IMR-90 (cell line): ENCODE measurements around the gene NELL1. TPM values are rescaled to one million over a fixed set of nuclear protein-coding genes. Genes with fewer than 3 reads are reported as not detected.

Experiments used
- ATAC-seq: fragments of 200-7000 bp; cut with Tn5 transposase; 2 replicates; pipeline ENCODE4 v1.9.1; 2020; ENCODE audit warnings: low read depth, mild to moderate bottlenecking, moderate library complexity
- BruUV-seq: library from RNA; stranded (reverse); fragments of 400-500 nt; replicated peaks from 2 replicates; lab custom pipeline; 2021; lab: Mats Ljungman, UMichigan
- CTCF ChIA-PET: fragments of 300-600 bp; formaldehyde crosslinking; extraction: SDS; loops from one replicate; lab custom pipeline; 2021; ENCODE audit warnings: antibody characterized with exemption; lab: Yijun Ruan, JAX
- POLR2A ChIA-PET: fragments of 300-600 bp; sonication (Branson Sonifier 250); formaldehyde crosslinking; loops from one replicate; lab custom pipeline; 2022; ENCODE audit warnings: antibody characterized with exemption; ENCODE audit not compliant: unreplicated experiment; lab: Charles Lee
- DNase-seq: peaks from one replicate; pipeline ENCODE4 v3.0.0; 2013
- H2AFZ ChIP-seq: replicated peaks from 2 replicates; pipeline ENCODE3; 2013; ENCODE audit warnings: low read length, mild to moderate bottlenecking; ENCODE audit not compliant: poor library complexity
- H2AK5ac ChIP-seq: 2 replicates; pipeline ENCODE4 v1.6.1; 2013; ENCODE audit warnings: low read depth, low read length, inconsistent platforms
- H2AK9ac ChIP-seq: replicated peaks from 2 replicates; pipeline ENCODE3; 2013; ENCODE audit warnings: mild to moderate bottlenecking, low read depth, low read length, moderate library complexity; ENCODE audit not compliant: poor library complexity
- H2BK120ac ChIP-seq: 2 replicates; pipeline ENCODE4 v1.6.1; 2013; ENCODE audit warnings: low read depth, low read length, inconsistent platforms
- H2BK15ac ChIP-seq: 3 replicates; pipeline ENCODE4 v1.6.1; 2013; ENCODE audit warnings: low read depth, low read length, inconsistent platforms
- H2BK20ac ChIP-seq: 2 replicates; pipeline ENCODE4 v1.6.1; 2013; ENCODE audit warnings: low read depth, mild to moderate bottlenecking, inconsistent platforms, low read length, moderate library complexity
- H2BK5ac ChIP-seq: 2 replicates; pipeline ENCODE4 v1.6.1; 2013; ENCODE audit warnings: mild to moderate bottlenecking, low read depth, low read length, inconsistent platforms; ENCODE audit not compliant: poor library complexity, severe bottlenecking
- H3K14ac ChIP-seq: replicated peaks from 2 replicates; pipeline ENCODE4 v1.6.1; 2013; ENCODE audit warnings: low read depth, low read length, inconsistent platforms
- H3K18ac ChIP-seq: 2 replicates; pipeline ENCODE4 v1.6.1; 2013; ENCODE audit warnings: low read depth, low read length, control low read depth
- H3K23ac ChIP-seq: 2 replicates; pipeline ENCODE4 v1.6.1; 2013; ENCODE audit warnings: low read depth, low read length, inconsistent platforms
- H3K27ac ChIP-seq: 2 replicates; pipeline ENCODE4 v1.5.1; 2013; ENCODE audit warnings: mild to moderate bottlenecking, control low read depth, low read length; ENCODE audit not compliant: insufficient read depth
- H3K27me3 ChIP-seq: 2 replicates; pipeline ENCODE4 v1.6.1; 2013; ENCODE audit warnings: low read length; ENCODE audit not compliant: control insufficient read depth, insufficient read depth
- H3K36me3 ChIP-seq: 2 replicates; pipeline ENCODE4 v1.6.1; 2013; ENCODE audit warnings: low read length, mixed read lengths; ENCODE audit not compliant: control insufficient read depth, insufficient read depth
- H3K4ac ChIP-seq: 2 replicates; pipeline ENCODE4 v1.6.1; 2013; ENCODE audit warnings: low read depth, low read length, inconsistent platforms
- H3K4me1 ChIP-seq: 2 replicates; pipeline ENCODE4 v1.6.1; 2013; ENCODE audit warnings: low read length, mixed read lengths; ENCODE audit not compliant: control insufficient read depth, insufficient read depth
- H3K4me2 ChIP-seq: 2 replicates; pipeline ENCODE4 v1.6.1; 2013; ENCODE audit warnings: low read depth, mild to moderate bottlenecking, control low read depth, low read length, moderate library complexity
- H3K4me3 ChIP-seq: 2 replicates; pipeline ENCODE4 v1.5.1; 2013; ENCODE audit warnings: low read depth, mild to moderate bottlenecking, control low read depth, low read length, moderate library complexity; ENCODE audit not compliant: insufficient read depth
- H3K56ac ChIP-seq: 2 replicates; pipeline ENCODE4 v1.6.1; 2013; ENCODE audit warnings: low read length, inconsistent platforms; ENCODE audit not compliant: insufficient read depth; ENCODE audit errors: extremely low read depth
- H3K79me1 ChIP-seq, 2 experiments: 2 replicates each; pipeline ENCODE4 v1.6.1; 2013; ENCODE audit warnings: low read length in 2 of 2, inconsistent platforms in 1 of 2, low read depth in 1 of 2
- H3K9ac ChIP-seq: 2 replicates; pipeline ENCODE4 v1.6.1; 2013; ENCODE audit warnings: low read depth, low read length, control low read depth
- H3K9me1 ChIP-seq: 2 replicates; pipeline ENCODE4 v1.6.1; 2013; ENCODE audit warnings: low read length, inconsistent platforms; ENCODE audit not compliant: insufficient read depth
- H3K9me3 ChIP-seq: 2 replicates; pipeline ENCODE4 v1.6.1; 2013; ENCODE audit warnings: low read length; ENCODE audit not compliant: control insufficient read depth, insufficient read depth
- H4K20me1 ChIP-seq: 2 replicates; pipeline ENCODE4 v1.6.1; 2013; ENCODE audit warnings: low read length, inconsistent platforms; ENCODE audit not compliant: insufficient read depth
- H4K5ac ChIP-seq: 2 replicates; pipeline ENCODE4 v1.6.1; 2013; ENCODE audit warnings: mild to moderate bottlenecking, low read depth, low read length, control low read depth
- H4K8ac ChIP-seq, 2 experiments: 2 replicates each; pipeline ENCODE4 v1.6.1; 2013; ENCODE audit warnings: low read depth in 2 of 2, low read length in 2 of 2, control low read depth in 1 of 2, inconsistent platforms in 1 of 2
- H4K91ac ChIP-seq: 2 replicates; pipeline ENCODE4 v1.6.1; 2013; ENCODE audit warnings: low read depth, low read length, inconsistent platforms; ENCODE audit not compliant: insufficient read depth
- CHD1 ChIP-seq: IDR thresholded peaks from 2 replicates; pipeline ENCODE4 v1.6.1; 2012; ENCODE audit warnings: low read depth, low read length, improper control_type of control experiment
- MAFK ChIP-seq: IDR thresholded peaks from 2 replicates; pipeline ENCODE4 v1.6.1; 2012; ENCODE audit warnings: low read depth, low read length, improper control_type of control experiment
- RAD21 ChIP-seq: IDR thresholded peaks from 2 replicates; pipeline ENCODE4 v1.6.1; 2012; ENCODE audit warnings: low read length, improper control_type of control experiment
- SMC3 ChIP-seq: fragments of 150-350 bp; IDR thresholded peaks from 2 replicates; pipeline ENCODE4 v1.6.1; 2016; ENCODE audit warnings: low read depth, mild to moderate bottlenecking, antibody characterized with exemption, low read length, moderate library complexity
- WGBS, 2 experiments: methylation state at CpG; one replicate each; pipeline versions ENCODE4 v1.1.5 to v1.1.7; 2013; ENCODE audit warnings: missing lambda C conversion rate in 2 of 2; ENCODE audit not compliant: insufficient read length in 1 of 2; ENCODE audit errors: extremely low coverage in 2 of 2; 5-methylcytosine and 5-hydroxymethylcytosine counted together
- dilution Hi-C: fragments of 300-500 bp; cut with HindIII; formaldehyde crosslinking; loops from one replicate; pipeline ENCODE4 v1.14.3; 2018; ENCODE audit warnings: low sequenced_read_pairs; ENCODE audit not compliant: unreplicated experiment
- in situ Hi-C: fragments of 300-500 bp; cut with MboI; formaldehyde crosslinking; loops from 3 replicates; pipeline ENCODE4 v1.14.3; 2019; ENCODE audit warnings: low sequenced_read_pairs, inconsistent platforms, mixed read lengths
- intact Hi-C: fragments of 100-400 bp; cut with micrococcal nuclease; formaldehyde crosslinking; loops from 2 replicates; pipeline ENCODE4 v1.10.0; 2022
- polyA plus RNA-seq, 3 experiments: library from polyadenylated mRNA; depleted of rRNA; stranded (reverse); fragments of >200 nt; gene quantifications; 2 replicates each; pipeline ENCODE4 v1.2.3, GENCODE V29; 2012; ENCODE audit warnings: low replicate concordance in 1 of 3
- total RNA-seq: library from RNA; depleted of rRNA; stranded (reverse); fragments of >200 nt; gene quantifications from 2 replicates; pipeline ENCODE4 v1.2.3, GENCODE V29; 2012

The NELL1 gene
- total and polyA plus RNA-seq, 2 of the 4 experiments (the other 2 are of a cell fraction): not detected

GRCh38 chr11:21401496-21401895, 732.1 kb downstream of the NELL1 start:
- no CpG with 5 or more reads among the region's 1 CpG for WGBS, 2 experiments
- in situ Hi-C loops (no loop called here), dilution Hi-C loops (no loop called here), intact Hi-C loops (no loop called here)
- H3K9me3 ChIP-seq: peaks cover 4% of the 10 kb centered on the region
- H4K91ac ChIP-seq: no peak overlapping the region
- H3K27me3 ChIP-seq: no peaks in the 10 kb centered on the region
- H3K9me1 ChIP-seq: no peaks in the 10 kb centered on the region
- no peak overlapping the region for H2AFZ ChIP-seq
- CTCF ChIA-PET: no interaction called here
- no peak overlapping the region for H2BK20ac ChIP-seq
- H3K23ac ChIP-seq: no peak overlapping the region
- no peak overlapping the region for H3K9ac ChIP-seq
- H2BK120ac ChIP-seq: no peak overlapping the region
- no peak overlapping the region for H2BK5ac ChIP-seq
- no peaks in the 10 kb centered on the region for H3K36me3 ChIP-seq
- no peak overlapping the region for H2BK15ac ChIP-seq
- ATAC-seq: no peak
- POLR2A ChIA-PET: no interaction called here
- H3K14ac ChIP-seq: no peak overlapping the region
- no peak for DNase-seq
- H3K4me2 ChIP-seq: no peak overlapping the region
- no peaks in the 10 kb centered on the region for H3K79me1 ChIP-seq
- no peak overlapping the region for H4K5ac ChIP-seq
- H3K4me3 ChIP-seq: no peak overlapping the region
- H3K27ac ChIP-seq: no peak overlapping the region
- H3K56ac ChIP-seq: no peak overlapping the region
- H2AK5ac ChIP-seq: no peak overlapping the region
- no peak overlapping the region for H4K8ac ChIP-seq
- no peak overlapping the region for H3K4ac ChIP-seq
- no peaks in the 10 kb centered on the region for H4K20me1 ChIP-seq
- H2AK9ac ChIP-seq: no peak overlapping the region
- TF ChIP-seq MAFK (no peak), RAD21 (no peak), CHD1 (no peak), SMC3 (no peak)
- BruUV-seq: no TSS peak
- H3K18ac ChIP-seq: no peak overlapping the region
- no peaks in the 10 kb centered on the region for H3K4me1 ChIP-seq
